CD4-positive, alpha-beta T cell treated with Interleukin-17A for 1 hour (primary cell): ENCODE results near the gene MRPS16.

Experiments used
- DNase-seq: peaks from one replicate; pipeline ENCODE4 v3.0.0-alpha.2; 2020

The MRPS16 gene

GRCh38 chr10:73238990-73239566, 13.4 kb downstream of the MRPS16 start:
- no peak for DNase-seq

GRCh38 chr10:73234695-73235094, 17.7 kb downstream of the MRPS16 start:
- no peak for DNase-seq

- no peak for DNase-seq
Observed at GRCh38 chr10:73233883-73234282, 18.6 kb downstream of the MRPS16 start.

- DNase-seq, result no peak
Observed at GRCh38 chr10:73232887-73233286, 19.6 kb downstream of the MRPS16 start.

GRCh38 chr10:73229567-73229966, 22.9 kb downstream of the MRPS16 start:
- no peak for DNase-seq

GRCh38 chr10:73228247-73228646, 24.2 kb downstream of the MRPS16 start:
- no peak for DNase-seq

GRCh38 chr10:73226663-73227062, 25.8 kb downstream of the MRPS16 start:
- no peak for DNase-seq

- no peak for DNase-seq
Observed at GRCh38 chr10:73225518-73225917, 26.9 kb downstream of the MRPS16 start.

GRCh38 chr10:73220989-73221388, 31.5 kb downstream of the MRPS16 start:
- no peak for DNase-seq

GRCh38 chr10:73219384-73219783, 33.1 kb downstream of the MRPS16 start:
- no peak for DNase-seq

GRCh38 chr10:73218431-73219191, 33.8 kb downstream of the MRPS16 start:
- peak; percentile 8 for DNase-seq

GRCh38 chr10:73217628-73218027, 34.8 kb downstream of the MRPS16 start:
- no peak for DNase-seq

GRCh38 chr10:73215749-73216148, 36.7 kb downstream of the MRPS16 start:
- DNase-seq, result no peak

- DNase-seq, result no peak
Observed at GRCh38 chr10:73211106-73211811, 41.2 kb downstream of the MRPS16 start.

- DNase-seq, result no peak
Observed at GRCh38 chr10:73210395-73211105, 41.9 kb downstream of the MRPS16 start.

- DNase-seq, result no peak
Observed at GRCh38 chr10:73209705-73210104, 42.7 kb downstream of the MRPS16 start.

GRCh38 chr10:73207883-73208282, 44.6 kb downstream of the MRPS16 start:
- DNase-seq, result no peak

- DNase-seq, result no peak
Observed at GRCh38 chr10:73206385-73206784, 46.1 kb downstream of the MRPS16 start.

- no peak for DNase-seq
Observed at GRCh38 chr10:73205890-73206289, 46.6 kb downstream of the MRPS16 start.

- no peak for DNase-seq
Observed at GRCh38 chr10:73205081-73205480, 47.4 kb downstream of the MRPS16 start.
